ENCODE data around the gene PP2D1. TPM values are rescaled to one million over a fixed set of nuclear protein-coding genes. Genes with fewer than 3 reads are reported as not detected.

Gene PP2D1
- total and polyA plus RNA-seq, 2 of the 8 experiments (the other 6 are each of a cell fraction or from before 2014, with no cell fraction given) = not detected

DNA sequence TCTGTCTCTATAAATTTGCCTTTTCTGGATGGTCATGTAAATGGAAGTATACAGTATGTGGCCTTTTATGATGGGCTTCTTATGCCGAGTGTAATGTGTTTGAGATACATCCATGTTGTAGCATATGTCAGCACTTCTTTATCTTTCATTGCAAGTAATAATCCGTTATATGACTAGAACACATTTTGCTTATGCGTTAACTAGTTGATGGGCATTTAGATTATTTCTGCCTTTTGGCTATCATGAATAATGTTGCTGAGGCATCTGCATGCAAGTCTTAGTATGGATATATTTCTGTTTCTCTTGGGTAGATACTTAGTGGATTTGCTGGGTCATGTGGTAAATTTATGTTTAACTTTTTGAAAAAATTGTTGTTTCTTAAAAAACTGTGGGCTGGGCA, 47.9 kb upstream of the PP2D1 start:
- Histone ChIP-seq H2AK5ac (ENCODE audit: low read depth, low read length) (no peak overlapping the region), H3K23me2 (ENCODE audit: low read depth, low read length) (peaks cover 2% of the 10 kb centered on the region; the same call in 1 of the 2 replicates), H4K20me1 (replicated peaks in 1 of 2; ENCODE audit: control insufficient read depth in 1 of 2, insufficient read depth in 2 of 2, low read length in 2 of 2) (no peaks in the 10 kb centered on the region), H2AFZ (ENCODE audit: low read length) (no peak overlapping the region), H3K9me3 (ENCODE audit: insufficient read depth in 2 of 2, low read depth in 1 of 2, low read length in 1 of 2) (no peaks in the 10 kb centered on the region), H3K27ac (ENCODE audit: low read depth, low read length) (no peak overlapping the region), H3K18ac (ENCODE audit: extremely low read depth, low read length) (no peak overlapping the region), H2BK12ac (ENCODE audit: low read depth, low read length) (no peak overlapping the region), H3K23ac (ENCODE audit: insufficient read length) (no peak overlapping the region), H3K4me3 (ENCODE audit: extremely low read depth in 1 of 4, insufficient read depth in 2 of 4, low read depth in 3 of 4, low read length in 4 of 4) (no peak overlapping the region), H3K4me1 (replicated peaks in 1 of 4; ENCODE audit: control insufficient read depth in 3 of 4, insufficient read depth in 4 of 4, low read length in 3 of 4) (peaks cover 0 to 2% (median 0%) of the 10 kb centered on the region in 4 experiments; a peak in 1 of 7 replicates), H4K91ac (replicated peaks; ENCODE audit: insufficient read length, low read length) (no peak overlapping the region), H3K4me2 (ENCODE audit: insufficient read depth in 1 of 2, low read depth in 2 of 2, low read length in 2 of 2) (no peak overlapping the region), H3K27me3 (replicated peaks in 1 of 4; ENCODE audit: control insufficient read depth in 3 of 4, extremely low read depth in 1 of 4, insufficient read depth in 3 of 4, low read length in 3 of 4) (no peaks in the 10 kb centered on the region), H3K4ac (replicated peaks; ENCODE audit: insufficient read length, low read depth, low read length) (no peak overlapping the region), H2BK5ac (ENCODE audit: low read depth, low read length) (no peak overlapping the region), H3K14ac (ENCODE audit: insufficient read length) (no peak overlapping the region), H3K79me2 (ENCODE audit: control insufficient read depth in 1 of 2, insufficient read depth in 2 of 2, low read length in 2 of 2) (no peaks in the 10 kb centered on the region), H2BK20ac (ENCODE audit: low read length) (no peak overlapping the region), H3K79me1 (ENCODE audit: low read depth, low read length) (no peaks in the 10 kb centered on the region), H2BK15ac (ENCODE audit: low read length) (no peak overlapping the region), H4K5ac (ENCODE audit: insufficient read length, low read depth, low read length) (no peak overlapping the region), H3K36me3 (ENCODE audit: control insufficient read depth in 2 of 4, insufficient read depth in 4 of 4, low read length in 3 of 4) (no peaks in the 10 kb centered on the region), H3K9ac (replicated peaks in 1 of 4; ENCODE audit: extremely low read depth in 1 of 4, low read depth in 3 of 4, low read length in 3 of 4) (no peak overlapping the region), H2BK120ac (replicated peaks; ENCODE audit: low read depth, low read length) (no peak overlapping the region), H4K8ac (ENCODE audit: extremely low read depth, insufficient read depth, low read length) (no peak overlapping the region), H3K56ac (replicated peaks; ENCODE audit: insufficient read length, low read depth, low read length) (no peak overlapping the region)
- CTCF ChIA-PET (ENCODE audit: partially characterized antibody) = no interaction called here
- TF ChIP-seq CREB1 (IDR thresholded peaks at IDR 0.05) (no peak), TCF12 (IDR thresholded peaks at IDR 0.05; ENCODE audit: low read depth, low read length) (no peak), BACH1 (IDR thresholded peaks at IDR 0.05; ENCODE audit: low read length) (no peak), PHF8 (conservative IDR thresholded peaks at IDR 0.05; ENCODE audit: low read depth, low read length) (no peak), POLR2A (IDR thresholded peaks at IDR 0.05; ENCODE audit: control extremely low read depth in 1 of 2, low read depth in 2 of 2, low read length in 2 of 2) (no peak), ASH2L (IDR thresholded peaks at IDR 0.05; ENCODE audit: low read length) (no peak), SP4 (IDR thresholded peaks at IDR 0.05; ENCODE audit: low read length) (no peak), GTF2F1 (IDR thresholded peaks at IDR 0.05; ENCODE audit: borderline replicate concordance, low read depth, low read length) (no peak), MAFK (IDR thresholded peaks at IDR 0.05; ENCODE audit: low read depth, low read length) (no peak), KDM4A (IDR thresholded peaks at IDR 0.05; ENCODE audit: low read depth, low read length, severe bottlenecking) (no peak)
- POLR2A ChIA-PET (ENCODE audit: partially characterized antibody) = no interaction called here
- 86% methylated on average over 3 of the region's 3 CpGs; no CpG with 5 or more reads in 1 of the 2 experiments for WGBS, 2 experiments (ENCODE audit: extremely low coverage in 1 of 2, insufficient coverage in 1 of 2, insufficient read length in 1 of 2, insufficient replicate concordance in 2 of 2, low coverage in 1 of 2, low lambda C conversion rate in 2 of 2, missing lambda C conversion rate in 1 of 2)
- FAIRE-seq = no peak
- DNase-seq (ENCODE audit: low read depth in 1 of 2, low spot score in 2 of 2) = no peak

Measured in H1 (cell line).